NCI-H526 (cell line): ENCODE data around the gene FRMD5.
A peak's percentile ranks its signal among the peaks of the same experiment; 100 is the strongest.

ENCODE experiments used
- DNase-seq, 2 experiments: peaks; one replicate each; lab custom pipeline; 2025; lab: John Stamatoyannopoulos, UW

The FRMD5 gene

DNA sequence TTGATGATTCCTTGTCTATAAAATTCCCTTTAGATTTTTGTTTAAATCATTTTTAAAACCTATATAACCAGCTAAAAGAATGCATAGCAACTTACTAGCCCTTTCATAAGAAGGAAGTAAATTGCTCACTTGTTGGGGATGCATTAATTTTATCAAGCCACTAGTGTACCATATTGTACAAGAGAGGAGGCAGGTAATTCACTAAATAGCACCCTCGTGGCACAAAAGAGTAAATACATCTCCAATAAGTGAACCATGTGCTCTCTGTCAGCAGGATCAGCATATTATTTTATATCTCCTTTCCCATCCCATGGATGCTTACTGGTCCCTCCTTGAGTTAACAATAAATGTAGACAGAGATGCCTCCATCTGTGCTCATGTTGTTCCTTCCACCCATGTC, 34.3 kb downstream of the FRMD5 start:
- no peak for DNase-seq

DNA sequence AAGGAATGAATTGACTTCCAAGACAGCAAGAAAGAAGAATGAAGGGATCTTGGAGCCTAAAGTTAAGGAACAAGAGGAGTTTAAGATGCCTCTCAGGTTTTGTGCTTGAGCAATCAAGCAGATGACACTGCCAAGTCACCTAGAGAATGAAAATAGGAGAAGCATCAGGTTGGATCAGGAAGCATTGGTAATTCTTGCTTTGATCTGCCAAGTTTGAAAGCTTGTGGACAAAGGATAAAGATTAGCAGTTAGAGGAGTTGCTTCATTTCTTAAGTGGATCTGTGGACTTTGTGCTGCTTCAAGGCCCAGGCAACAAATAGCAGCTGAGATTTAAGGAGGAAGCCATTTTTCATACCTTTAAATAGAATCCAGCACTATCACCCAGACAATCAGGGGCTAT, 35.6 kb downstream of the FRMD5 start:
- no peak for DNase-seq

DNA sequence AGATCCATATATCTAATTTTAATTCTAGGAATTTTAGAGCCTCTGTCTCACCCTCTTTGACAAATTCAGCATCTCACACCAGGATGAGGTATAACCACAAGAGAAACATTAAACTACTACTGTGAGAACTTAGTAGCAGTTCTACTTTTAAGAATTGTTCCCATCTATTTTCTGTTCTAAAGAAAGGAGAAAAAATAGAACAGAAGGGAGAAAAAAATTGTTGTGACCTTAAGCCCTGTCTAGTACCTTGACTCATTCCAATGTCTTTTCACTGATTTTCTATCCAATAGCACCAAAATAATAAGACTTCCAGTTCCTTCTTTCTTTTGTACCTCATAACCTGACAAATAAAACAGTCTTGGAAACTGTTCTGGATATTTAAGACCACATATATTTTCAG, 37.0 kb downstream of the FRMD5 start:
- no peak for DNase-seq

DNA sequence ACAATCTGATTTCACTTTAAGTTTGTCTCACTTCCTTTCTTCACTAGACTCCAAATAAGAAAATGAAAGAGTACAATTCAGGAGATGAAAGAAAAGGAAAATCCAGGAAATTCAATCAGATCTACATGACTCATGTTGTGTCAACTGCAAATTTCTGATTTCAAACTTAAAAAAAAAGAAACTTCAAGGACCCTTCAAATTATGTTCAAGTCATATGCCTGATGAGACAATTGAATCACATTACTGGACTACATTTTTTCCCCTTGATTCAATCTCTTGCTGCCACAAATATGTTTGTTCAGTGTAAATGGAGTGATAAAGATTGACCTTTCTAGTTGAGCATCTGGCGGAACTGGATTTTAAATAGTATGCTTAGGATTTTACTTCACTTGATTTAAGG, 37.4 kb downstream of the FRMD5 start:
- DNase-seq = no peak

DNA sequence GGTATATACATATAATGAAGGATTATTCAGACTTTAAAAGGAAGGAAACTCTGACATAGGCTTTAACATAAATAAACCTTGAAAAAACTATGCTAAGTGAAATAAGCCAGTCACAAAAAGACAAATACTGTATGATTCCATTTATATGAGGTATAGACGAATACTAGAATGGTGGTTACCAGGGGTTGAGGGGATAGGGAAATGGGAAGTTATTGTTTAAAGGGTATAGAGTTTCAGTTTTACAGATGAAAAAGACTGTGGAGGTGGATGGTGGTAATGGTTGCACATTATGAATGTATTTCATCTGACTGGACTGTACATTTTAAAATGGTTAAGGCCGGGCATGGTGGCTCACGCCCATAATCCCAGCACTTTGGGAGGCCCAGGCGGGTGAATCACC, 41.7 kb downstream of the FRMD5 start:
- DNase-seq = no peak

DNA sequence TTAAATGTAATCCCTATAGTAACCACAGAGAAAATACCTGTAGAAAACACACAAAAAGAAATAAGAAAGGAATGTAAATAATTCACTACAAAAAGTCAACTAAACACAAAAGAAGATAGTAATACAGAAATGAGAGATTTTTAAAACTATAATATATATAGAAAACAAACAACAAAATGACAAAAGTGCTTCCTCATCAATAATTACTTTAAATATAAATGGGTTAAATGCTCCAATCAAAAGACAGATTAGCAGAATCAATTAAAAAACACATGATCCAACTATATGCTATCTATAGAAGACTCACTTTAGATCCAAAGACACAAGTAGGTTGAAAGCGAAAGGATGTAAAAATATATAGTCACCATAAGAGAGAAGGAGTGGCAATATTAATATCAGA, 45.8 kb downstream of the FRMD5 start:
- no peak for DNase-seq

DNA sequence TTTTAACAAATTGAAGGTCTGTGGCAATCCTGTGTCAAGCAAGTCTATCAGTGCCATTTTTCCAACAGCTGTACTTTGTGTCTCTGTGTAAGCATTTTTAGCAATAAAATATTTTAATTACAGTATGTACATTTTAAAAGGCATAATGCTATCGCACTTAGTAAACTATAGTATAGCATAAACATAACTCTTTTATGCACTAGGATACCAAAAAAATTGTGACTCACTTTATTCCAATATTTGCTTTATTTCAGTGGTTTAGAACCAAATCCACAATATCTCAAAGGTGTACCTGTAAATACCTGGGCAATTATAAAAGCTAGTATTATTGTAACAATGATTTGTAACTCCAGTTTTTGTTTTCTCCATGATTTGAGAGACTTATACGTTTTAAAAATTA, 46.5 kb downstream of the FRMD5 start:
- DNase-seq = no peak

DNA sequence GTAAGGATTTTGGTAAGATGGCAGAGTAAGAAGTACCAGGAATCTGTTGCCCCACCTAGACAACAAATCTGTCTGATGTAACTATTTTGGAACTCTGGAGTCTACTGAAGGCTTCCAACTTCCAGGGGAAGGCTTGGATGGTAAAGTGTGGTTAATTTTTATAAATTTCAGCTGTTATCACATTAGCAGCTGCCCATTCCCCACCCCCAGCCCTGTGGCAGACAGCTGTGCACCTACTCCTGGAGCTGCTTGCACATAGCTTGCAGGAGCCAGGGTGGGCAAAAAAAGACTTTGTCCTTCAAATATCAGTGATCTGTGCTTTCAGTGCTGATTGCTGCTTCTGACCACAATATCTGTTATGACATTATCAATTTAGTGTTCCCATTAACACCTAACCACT, 47.4 kb downstream of the FRMD5 start:
- DNase-seq = no peak

DNA sequence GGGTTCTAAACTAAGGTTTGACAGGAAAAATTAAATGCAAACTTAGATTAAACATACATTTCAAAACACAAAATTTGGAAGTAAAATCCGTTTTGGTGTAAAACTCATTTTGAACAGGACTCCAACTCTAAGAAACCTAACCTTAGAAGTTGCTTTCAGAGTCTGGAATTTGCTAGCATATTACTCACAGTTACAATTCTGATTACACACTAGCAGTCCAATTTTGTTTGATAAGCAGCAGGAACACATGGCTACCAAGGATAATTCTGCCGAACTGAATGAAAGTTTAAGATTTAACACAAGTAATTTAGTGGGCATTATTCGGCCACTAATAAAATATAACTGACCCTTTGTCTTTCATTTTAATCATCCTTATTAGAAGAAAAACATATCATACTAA, 49.6 kb downstream of the FRMD5 start:
- no peak for DNase-seq

DNA sequence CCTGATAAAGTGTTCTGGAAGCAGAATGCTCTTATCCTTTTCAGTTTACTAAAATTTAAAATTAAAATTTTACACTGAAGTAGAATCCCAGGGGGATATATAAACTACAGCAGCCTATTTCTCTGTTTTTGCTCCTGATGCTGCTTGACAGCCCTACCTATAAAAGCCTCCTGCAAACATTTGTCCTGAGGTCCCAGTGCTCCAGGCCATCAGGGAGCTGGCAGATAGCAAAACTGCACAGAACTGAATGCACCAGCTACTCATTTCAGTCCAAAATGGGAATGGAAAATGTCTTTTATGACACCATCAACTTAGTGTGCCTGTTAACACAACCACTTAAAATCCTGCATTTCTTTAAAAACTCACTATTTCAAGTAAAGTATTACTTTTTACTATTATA, 50.1 kb downstream of the FRMD5 start:
- DNase-seq = no peak

DNA sequence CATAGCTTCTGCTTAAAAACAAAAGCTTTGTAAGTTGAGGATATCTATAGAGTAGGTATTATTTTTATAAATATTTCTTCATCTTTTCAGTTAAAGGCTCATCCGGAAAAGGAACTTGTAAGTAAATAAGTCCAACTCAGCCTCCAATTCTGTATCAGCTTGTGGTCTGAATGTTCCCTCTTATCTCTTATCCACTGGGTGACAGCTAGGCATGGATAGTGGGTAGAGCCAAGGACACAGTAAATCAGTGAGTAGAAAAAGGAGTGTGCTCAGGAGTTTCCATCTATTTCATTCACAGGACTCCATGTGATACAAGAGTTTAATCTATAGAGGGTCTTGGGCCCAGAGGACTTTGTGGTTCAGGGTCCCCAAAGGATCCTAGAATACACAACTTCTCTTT, 50.9 kb downstream of the FRMD5 start:
- DNase-seq = no peak

DNA sequence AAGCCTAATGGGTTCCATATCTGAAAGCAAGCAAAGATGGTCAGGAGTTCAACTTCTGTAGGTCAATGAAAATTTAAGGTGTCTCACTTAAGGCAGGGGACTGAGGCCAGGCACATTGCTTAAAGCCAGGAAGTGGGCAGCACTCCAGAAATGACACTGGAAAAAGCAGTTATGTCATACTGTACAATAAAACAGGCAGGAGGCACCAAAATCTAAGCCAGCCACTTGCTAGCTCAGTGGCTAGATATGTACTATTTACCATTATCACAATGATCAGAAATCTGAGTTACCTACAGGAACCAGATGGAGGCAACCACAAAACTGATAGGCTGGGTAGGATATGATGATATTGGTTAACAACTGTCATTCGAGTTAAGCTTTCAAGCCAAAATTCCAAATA, 57.3 kb downstream of the FRMD5 start:
- no peak for DNase-seq

DNA sequence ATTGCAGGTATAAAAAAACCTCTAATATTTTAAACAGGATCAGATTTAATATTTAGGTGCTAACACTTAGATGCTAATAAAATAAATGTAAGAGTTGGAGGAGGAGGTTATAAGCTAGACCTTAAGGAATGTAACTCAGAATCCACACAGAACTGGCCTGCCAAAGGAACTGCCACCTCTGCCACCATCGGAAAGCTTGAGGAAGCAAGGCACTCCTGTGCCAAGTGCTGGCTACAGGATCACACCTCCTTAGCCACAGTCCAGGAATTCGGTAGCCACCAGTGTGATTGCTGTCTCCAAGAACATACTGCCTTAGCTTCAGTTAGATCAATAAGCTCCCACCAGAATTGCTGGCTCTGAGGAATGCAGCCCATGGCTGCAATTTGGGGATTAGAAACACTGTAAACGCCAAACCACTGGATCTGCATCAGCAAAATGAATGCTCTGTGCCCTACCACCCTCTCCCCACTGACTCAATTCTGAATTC, 58.0 kb downstream of the FRMD5 start:
- DNase-seq = no peak

DNA sequence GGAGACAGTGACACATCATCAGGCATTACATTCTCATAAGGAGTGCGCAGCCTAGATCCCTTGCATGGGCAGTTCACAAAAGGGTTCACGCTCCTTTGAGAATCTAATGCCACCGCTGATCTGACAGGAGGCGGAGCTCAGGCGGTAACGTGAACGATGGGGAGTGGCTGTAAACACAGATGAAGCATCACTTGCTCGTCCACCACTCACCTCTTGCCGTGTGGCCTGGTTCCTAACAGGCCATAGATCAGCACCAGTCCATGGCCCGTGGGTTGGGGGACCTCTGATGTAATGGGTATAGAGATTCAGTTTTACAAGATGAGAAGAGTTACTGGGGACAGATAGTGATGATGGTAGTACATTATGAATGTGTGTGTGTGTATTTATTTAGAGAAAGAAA, 63.0 kb downstream of the FRMD5 start:
- no peak for DNase-seq

DNA sequence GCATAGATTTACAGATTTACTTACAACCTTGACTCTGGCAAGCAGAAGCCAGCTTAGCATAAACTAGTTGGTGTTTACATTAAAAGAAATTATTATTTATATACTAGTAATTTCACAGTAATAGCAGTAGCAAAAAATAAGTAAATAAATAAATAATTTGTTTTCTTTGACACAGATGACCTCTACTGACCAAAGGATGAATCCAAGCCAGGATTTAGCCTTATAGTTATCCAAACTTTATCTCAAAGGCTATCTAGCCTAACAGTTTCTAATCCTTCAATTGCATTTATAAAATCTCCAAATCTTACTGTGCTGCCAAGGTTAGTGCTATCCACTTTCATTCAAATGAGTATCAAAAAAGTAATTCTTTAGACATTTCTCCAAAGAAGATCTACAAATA, 64.3 kb downstream of the FRMD5 start:
- no peak for DNase-seq

DNA sequence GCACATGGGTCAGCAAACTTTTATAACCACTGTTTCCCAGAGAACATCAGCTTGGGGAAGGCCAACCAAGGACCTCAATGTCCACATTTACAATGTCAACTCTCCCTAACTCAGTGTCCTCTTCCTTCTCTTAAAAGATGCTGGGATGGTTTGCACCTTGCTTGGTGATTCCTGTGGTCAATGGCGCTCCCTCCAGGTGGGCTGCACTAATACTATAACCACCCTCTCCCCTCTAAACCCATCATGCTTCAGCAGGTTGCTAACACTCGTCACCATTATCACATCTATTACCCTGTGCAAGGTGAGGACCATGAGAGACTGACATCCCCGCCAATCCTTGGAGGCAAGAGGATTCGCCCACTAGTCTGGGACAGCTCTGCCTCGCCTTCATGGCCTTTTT, 65.2 kb downstream of the FRMD5 start:
- DNase-seq = peak in 1 of 2 experiments; percentile 4

DNA sequence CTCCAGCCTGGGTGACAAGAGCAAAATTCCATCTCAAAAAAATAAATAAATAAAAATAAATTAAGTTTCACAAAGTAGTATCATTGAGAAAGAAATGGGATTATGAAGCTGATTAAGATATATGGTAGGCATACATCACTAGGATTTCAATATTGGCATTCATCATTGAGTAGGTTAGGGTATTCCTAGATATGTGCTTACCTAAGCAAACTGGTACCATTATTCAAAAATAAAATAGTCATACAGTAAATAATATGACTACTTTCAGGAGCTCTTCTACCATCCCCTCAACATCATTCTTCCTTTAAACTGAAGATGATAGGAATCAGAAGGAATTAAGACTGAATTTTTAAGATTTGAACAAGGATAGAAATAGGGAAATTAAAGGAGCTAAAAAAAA, 66.6 kb downstream of the FRMD5 start:
- DNase-seq = no peak

DNA sequence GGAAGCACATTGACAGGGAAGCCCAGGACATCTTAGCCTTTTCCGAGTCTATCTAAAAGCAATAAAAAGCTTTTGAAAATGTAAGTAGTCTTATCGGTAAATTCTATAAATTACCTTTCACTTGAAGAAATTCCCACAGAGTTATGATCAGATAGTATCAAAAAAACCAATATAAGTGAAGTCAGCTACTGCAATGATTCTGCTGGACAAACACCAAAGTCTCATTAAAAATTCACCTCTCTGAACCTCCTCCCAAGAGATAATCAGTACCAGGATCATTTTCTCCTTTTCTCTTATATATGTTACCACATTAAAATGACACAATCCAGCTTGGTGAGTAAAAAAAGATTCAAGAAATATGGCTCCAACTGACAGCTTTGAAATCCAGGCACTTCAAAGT, 69.2 kb downstream of the FRMD5 start:
- no peak for DNase-seq

DNA sequence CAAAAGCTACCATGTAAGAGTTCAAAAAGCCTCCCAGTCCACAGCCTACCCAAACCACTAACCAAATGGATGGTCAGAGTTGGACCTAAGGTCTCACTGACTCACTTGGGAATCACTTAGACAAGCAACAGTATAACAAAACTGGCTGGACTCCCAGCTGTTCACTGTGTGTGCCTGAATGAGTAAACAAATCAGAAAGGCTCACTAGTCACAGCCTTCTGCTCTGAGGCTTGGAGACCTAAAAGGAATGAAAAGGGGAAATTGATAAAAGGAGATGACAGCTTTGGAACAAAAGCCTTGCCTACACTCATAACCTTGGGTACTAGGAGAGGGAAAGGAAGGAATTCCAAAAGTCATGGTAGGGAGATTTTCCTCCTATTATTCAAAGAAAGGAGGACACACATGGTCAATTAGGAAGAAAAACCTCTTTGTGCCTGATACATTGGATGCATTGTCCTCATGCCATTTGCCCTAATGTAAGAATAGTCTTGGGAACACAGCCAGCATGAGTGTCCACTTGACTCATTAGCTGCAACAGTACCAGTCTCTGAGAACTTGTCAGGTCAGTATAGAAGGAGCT, 92.3 kb downstream of the FRMD5 start:
- DNase-seq = peak in 1 of 2 experiments; percentile 13

DNA sequence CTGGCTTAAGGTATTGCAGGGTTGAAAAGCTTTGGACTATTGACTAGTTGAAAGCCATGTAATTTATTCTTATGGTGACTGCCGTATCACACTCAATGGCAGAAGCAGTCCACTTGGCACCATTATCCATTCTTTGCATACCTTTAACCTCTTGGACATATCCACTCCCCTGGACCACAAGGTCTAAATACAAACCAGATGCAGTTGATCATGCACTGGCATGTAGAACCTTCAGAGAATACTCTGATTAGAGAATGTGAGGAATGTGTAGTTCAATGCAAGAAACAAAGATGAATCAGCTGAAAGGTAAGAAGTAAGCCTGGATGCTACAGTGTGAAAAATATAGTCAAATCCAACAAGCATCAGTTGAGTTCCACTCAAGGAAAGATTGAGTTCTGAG, 93.1 kb downstream of the FRMD5 start:
- no peak for DNase-seq

DNA sequence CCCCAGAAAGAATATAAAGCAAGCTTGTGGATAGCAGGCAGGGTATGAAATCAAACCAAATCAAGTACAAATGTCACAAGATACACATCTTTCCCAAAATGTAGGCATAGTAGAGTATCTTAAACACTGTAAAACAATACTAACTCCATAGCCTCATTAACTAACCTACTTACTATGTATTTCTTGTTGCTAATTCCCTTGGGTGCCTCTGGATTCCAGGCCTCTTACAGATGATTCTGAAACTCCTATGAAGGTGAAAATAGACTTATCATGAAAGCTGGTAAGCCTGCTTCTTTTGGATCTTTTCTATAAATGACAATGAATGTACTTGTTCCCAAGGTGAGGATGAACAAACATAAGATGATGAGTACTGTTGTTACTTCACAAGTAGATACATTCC, 93.8 kb downstream of the FRMD5 start:
- no peak for DNase-seq

DNA sequence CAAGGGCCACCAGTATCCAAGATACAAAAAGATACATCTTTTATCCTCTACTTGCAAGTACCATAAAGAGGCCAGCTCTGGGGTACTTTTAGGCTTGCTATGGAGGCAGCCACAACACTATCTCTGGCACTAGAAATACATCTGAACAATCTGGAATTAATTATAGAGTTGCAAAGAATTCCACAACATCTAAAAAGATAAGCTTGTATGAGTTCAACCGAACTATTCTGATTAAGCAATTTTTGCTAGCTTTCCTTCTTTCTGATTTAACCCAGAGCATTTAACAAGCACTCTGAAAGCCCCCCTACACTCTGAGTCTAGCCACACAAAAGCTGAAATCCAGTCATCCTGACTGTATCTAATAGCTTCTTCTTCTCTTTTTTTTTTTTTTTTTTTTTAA, 95.4 kb downstream of the FRMD5 start:
- no peak for DNase-seq

DNA sequence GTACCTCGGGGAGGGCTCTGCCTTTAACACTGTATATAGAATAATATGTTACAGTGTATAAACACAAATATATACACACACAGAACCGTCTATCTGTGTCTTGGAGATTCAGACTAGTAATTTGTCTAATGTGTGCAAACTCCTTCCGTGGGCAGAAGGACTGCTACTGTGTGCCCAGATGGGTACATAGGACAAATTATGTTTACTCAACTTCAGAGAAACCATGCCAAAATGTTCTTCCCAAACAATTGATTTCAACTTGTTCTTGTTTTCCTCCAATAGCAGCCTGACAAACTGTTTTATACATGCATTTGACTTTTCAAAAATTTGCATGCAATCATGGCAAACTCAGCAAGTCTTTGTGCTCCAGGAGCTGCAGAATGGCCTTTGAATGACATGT, 97.5 kb downstream of the FRMD5 start:
- no peak for DNase-seq

DNA sequence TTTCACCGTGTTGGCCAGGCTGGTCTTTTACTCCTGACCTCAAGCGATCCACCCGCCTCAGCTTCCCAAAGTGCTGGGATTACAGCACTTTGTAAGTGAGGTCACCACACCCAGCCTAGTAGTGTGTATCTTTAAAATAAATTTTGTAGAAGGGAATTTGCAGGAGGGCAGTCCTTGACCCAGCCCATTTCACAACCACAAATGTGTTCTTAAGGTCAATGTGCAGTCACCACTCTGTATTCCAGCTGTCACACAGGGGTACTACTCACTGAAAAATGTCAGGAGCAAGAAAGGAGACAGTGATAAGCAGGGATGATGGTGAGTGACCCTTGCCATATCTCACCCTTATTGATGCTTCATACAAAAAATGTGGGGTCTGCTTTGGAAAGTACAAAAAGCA, 98.5 kb downstream of the FRMD5 start:
- no peak for DNase-seq

DNA sequence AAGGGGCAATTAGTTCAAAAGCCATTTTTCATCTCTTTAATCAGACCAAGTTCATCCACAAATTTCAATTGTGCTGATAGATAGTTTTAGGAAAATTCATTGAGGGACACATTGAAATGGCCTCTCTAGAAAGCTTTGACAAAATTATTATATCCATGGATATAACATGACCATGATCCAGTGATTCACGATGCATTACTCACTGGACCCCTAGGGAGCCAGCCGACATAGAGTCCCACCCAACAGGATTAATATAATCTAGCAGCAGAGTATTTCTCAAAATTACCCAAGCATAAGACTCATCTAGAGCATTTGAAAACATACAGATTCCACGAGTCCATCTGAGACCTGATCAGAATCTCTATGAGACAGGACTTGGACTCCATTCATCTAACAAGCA, 100.3 kb downstream of the FRMD5 start:
- DNase-seq = no peak
